Measurements from ENCODE around the gene NCAM2.

NCAM2 gene

GRCh38 chr21:21231913-21232312 lies 233.7 kb downstream of the NCAM2 start:
- no peak for DNase-seq

- peak in 1 of 2 experiments; percentile 25 for DNase-seq
These were observed 234.1 kb downstream of the NCAM2 start for GRCh38 chr21:21232320-21232719.

- DNase-seq: no peak
These were observed 234.8 kb downstream of the NCAM2 start for GRCh38 chr21:21233051-21233450.

GRCh38 chr21:21236996-21237395 lies 238.8 kb downstream of the NCAM2 start:
- DNase-seq: no peak

GRCh38 chr21:21238629-21239400 lies 240.6 kb downstream of the NCAM2 start:
- no peak for DNase-seq

GRCh38 chr21:21241391-21241790 lies 243.2 kb downstream of the NCAM2 start:
- no peak for DNase-seq

GRCh38 chr21:21246007-21246406 lies 247.8 kb downstream of the NCAM2 start:
- no peak for DNase-seq

GRCh38 chr21:21247424-21247823 lies 249.2 kb downstream of the NCAM2 start:
- DNase-seq: peak in 1 of 2 experiments; percentile 20

- no peak for DNase-seq
These were observed 263.8 kb downstream of the NCAM2 start for GRCh38 chr21:21262048-21262447.

GRCh38 chr21:21268061-21268471 lies 269.9 kb downstream of the NCAM2 start:
- DNase-seq: no peak

GRCh38 chr21:21268885-21269284 lies 270.7 kb downstream of the NCAM2 start:
- no peak for DNase-seq

GRCh38 chr21:21279193-21279901 lies 281.1 kb downstream of the NCAM2 start:
- no peak for DNase-seq

GRCh38 chr21:21283810-21284209 lies 285.6 kb downstream of the NCAM2 start:
- DNase-seq: no peak

- DNase-seq: no peak
These were observed 288.1 kb downstream of the NCAM2 start for GRCh38 chr21:21286170-21286798.

- no peak for DNase-seq
These were observed 292.5 kb downstream of the NCAM2 start for GRCh38 chr21:21290751-21291150.

GRCh38 chr21:21291883-21292569 lies 293.8 kb downstream of the NCAM2 start:
- no peak for DNase-seq

- no peak for DNase-seq
These were observed 297.1 kb downstream of the NCAM2 start for GRCh38 chr21:21295303-21295702.

GRCh38 chr21:21297211-21297610 lies 299.0 kb downstream of the NCAM2 start:
- no peak for DNase-seq

GRCh38 chr21:21301013-21301412 lies 302.8 kb downstream of the NCAM2 start:
- no peak for DNase-seq

GRCh38 chr21:21309510-21309909 lies 311.3 kb downstream of the NCAM2 start:
- no peak for DNase-seq

- DNase-seq: no peak
These were observed 326.1 kb downstream of the NCAM2 start for GRCh38 chr21:21324297-21324696.

GRCh38 chr21:21332492-21332891 lies 334.3 kb downstream of the NCAM2 start:
- DNase-seq: no peak

GRCh38 chr21:21341041-21341440 lies 342.8 kb downstream of the NCAM2 start:
- no peak for DNase-seq

All from NCI-H2081 (cell line).